ENCODE measurements around the gene FBXL17. TPM values are rescaled to one million over a fixed set of nuclear protein-coding genes. Genes with fewer than 3 reads are reported as not detected.

The FBXL17 gene
- total and polyA plus RNA-seq, 2 of the 13 experiments (the other 11 are each of a cell fraction or from before 2014, with no cell fraction given): 3.0 to 7.9 TPM

GRCh38 chr5:108381954-108382783 is at the start of gene FBXL17 (continued):
- TF ChIP-seq MED13 (CRISPR knock-in tag; IDR thresholded peaks at IDR 0.05) (peak; percentile 76; the same call in 1 of the 2 replicates), KDM4B (CRISPR knock-in tag; IDR thresholded peaks at IDR 0.05) (no peak; the same call in 1 of the 2 replicates), KLF13 (CRISPR knock-in tag; IDR thresholded peaks at IDR 0.05) (0 out of 2 replicates have a peak, but pooled peaks have one; percentile 44), ZMYM4 (CRISPR knock-in tag; IDR thresholded peaks at IDR 0.05) (peak; percentile 92), NCOA5 (CRISPR knock-in tag; IDR thresholded peaks at IDR 0.05) (0 out of 2 replicates have a peak, but pooled peaks have one; percentile 22), POLR2G (IDR thresholded peaks at IDR 0.05; ENCODE audit: low read depth, low read length) (peak; percentile 89), HOXA7 (CRISPR knock-in tag; IDR thresholded peaks at IDR 0.05) (0 out of 2 replicates have a peak, but pooled peaks have one; percentile 55), ZBTB20 (CRISPR knock-in tag; IDR thresholded peaks at IDR 0.05; ENCODE audit: borderline replicate concordance, low read depth) (peak; percentile 70; the same call in 1 of the 2 replicates), IRF2 (CRISPR knock-in tag; IDR thresholded peaks at IDR 0.05) (peak; percentile 80), CEBPG (CRISPR knock-in tag; IDR thresholded peaks at IDR 0.05) (no peak), GTF3A (CRISPR knock-in tag; conservative IDR thresholded peaks at IDR 0.05) (no peak), EHMT2 (IDR thresholded peaks at IDR 0.05; ENCODE audit: borderline replicate concordance, low read depth, low read length) (no peak), ZBTB38 (CRISPR knock-in tag; IDR thresholded peaks at IDR 0.05) (no peak; the same call in none of the 2 replicates), NR2F6 (IDR thresholded peaks at IDR 0.05) (no peak), NR2F6 (CRISPR knock-in tag; IDR thresholded peaks at IDR 0.05) (peak; percentile 49; the same call in 1 of the 2 replicates), ZNF569 (CRISPR knock-in tag; IDR thresholded peaks at IDR 0.05; ENCODE audit: borderline replicate concordance) (peak; percentile 77; the same call in 1 of the 2 replicates), ATF1 (CRISPR knock-in tag; IDR thresholded peaks at IDR 0.05) (peak; percentile 73), ZNF580 (CRISPR knock-in tag; IDR thresholded peaks at IDR 0.05; ENCODE audit: borderline replicate concordance, low read depth) (peak; percentile 84; the same call in 1 of the 2 replicates), LRRFIP1 (CRISPR knock-in tag; conservative IDR thresholded peaks at IDR 0.05) (no peak)
- TF ChIP-seq, protein P1, sequence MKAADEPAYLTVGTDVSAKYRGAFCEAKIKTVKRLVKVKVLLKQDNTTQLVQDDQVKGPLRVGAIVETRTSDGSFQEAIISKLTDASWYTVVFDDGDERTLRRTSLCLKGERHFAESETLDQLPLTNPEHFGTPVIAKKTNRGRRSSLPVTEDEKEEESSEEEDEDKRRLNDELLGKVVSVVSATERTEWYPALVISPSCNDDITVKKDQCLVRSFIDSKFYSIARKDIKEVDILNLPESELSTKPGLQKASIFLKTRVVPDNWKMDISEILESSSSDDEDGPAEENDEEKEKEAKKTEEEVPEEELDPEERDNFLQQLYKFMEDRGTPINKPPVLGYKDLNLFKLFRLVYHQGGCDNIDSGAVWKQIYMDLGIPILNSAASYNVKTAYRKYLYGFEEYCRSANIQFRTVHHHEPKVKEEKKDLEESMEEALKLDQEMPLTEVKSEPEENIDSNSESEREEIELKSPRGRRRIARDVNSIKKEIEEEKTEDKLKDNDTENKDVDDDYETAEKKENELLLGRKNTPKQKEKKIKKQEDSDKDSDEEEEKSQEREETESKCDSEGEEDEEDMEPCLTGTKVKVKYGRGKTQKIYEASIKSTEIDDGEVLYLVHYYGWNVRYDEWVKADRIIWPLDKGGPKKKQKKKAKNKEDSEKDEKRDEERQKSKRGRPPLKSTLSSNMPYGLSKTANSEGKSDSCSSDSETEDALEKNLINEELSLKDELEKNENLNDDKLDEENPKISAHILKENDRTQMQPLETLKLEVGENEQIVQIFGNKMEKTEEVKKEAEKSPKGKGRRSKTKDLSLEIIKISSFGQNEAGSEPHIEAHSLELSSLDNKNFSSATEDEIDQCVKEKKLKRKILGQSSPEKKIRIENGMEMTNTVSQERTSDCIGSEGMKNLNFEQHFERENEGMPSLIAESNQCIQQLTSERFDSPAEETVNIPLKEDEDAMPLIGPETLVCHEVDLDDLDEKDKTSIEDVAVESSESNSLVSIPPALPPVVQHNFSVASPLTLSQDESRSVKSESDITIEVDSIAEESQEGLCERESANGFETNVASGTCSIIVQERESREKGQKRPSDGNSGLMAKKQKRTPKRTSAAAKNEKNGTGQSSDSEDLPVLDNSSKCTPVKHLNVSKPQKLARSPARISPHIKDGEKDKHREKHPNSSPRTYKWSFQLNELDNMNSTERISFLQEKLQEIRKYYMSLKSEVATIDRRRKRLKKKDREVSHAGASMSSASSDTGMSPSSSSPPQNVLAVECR (CRISPR knock-in tag; IDR thresholded peaks at IDR 0.05; ENCODE audit: borderline replicate concordance): peak; percentile 92
- TF ChIP-seq, protein P2, sequence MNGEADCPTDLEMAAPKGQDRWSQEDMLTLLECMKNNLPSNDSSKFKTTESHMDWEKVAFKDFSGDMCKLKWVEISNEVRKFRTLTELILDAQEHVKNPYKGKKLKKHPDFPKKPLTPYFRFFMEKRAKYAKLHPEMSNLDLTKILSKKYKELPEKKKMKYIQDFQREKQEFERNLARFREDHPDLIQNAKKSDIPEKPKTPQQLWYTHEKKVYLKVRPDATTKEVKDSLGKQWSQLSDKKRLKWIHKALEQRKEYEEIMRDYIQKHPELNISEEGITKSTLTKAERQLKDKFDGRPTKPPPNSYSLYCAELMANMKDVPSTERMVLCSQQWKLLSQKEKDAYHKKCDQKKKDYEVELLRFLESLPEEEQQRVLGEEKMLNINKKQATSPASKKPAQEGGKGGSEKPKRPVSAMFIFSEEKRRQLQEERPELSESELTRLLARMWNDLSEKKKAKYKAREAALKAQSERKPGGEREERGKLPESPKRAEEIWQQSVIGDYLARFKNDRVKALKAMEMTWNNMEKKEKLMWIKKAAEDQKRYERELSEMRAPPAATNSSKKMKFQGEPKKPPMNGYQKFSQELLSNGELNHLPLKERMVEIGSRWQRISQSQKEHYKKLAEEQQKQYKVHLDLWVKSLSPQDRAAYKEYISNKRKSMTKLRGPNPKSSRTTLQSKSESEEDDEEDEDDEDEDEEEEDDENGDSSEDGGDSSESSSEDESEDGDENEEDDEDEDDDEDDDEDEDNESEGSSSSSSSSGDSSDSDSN (CRISPR knock-in tag; IDR thresholded peaks at IDR 0.05): no peak
